HepG2 (cell line): ENCODE results near the gene HDLBP. TPM values are rescaled to one million over a fixed set of nuclear protein-coding genes. Genes with fewer than 3 reads are reported as not detected.

Experiments used
- CEBPG ChIP-seq: IDR thresholded peaks from 2 replicates; pipeline ENCODE4 v1.6.1; 2016
- HIC2 ChIP-seq: sonication (generic); formaldehyde crosslinking; IDR thresholded peaks from 2 replicates; pipeline ENCODE4 v1.9.0; 2022; ENCODE audit warnings: low read depth, missing genetic modification reagents
- PHF20 ChIP-seq: sonication (generic); formaldehyde crosslinking; IDR thresholded peaks from 2 replicates; pipeline ENCODE4 v1.5.0; 2020; ENCODE audit warnings: mild to moderate bottlenecking, missing genetic modification reagents
- SALL1 ChIP-seq: sonication (generic); formaldehyde crosslinking; IDR thresholded peaks from 2 replicates; pipeline ENCODE4 v1.8.0; 2022; ENCODE audit warnings: mild to moderate bottlenecking, missing genetic modification reagents
- THRA ChIP-seq: sonication (generic); formaldehyde crosslinking; IDR thresholded peaks from 2 replicates; pipeline ENCODE4 v1.4.0; 2020; ENCODE audit warnings: missing genetic modification reagents, borderline replicate concordance
- YEATS2 ChIP-seq: sonication (generic); formaldehyde crosslinking; IDR thresholded peaks from 2 replicates; pipeline ENCODE4 v1.4.0; 2020; ENCODE audit warnings: missing genetic modification reagents, borderline replicate concordance
- ZNF20 ChIP-seq: sonication (generic); formaldehyde crosslinking; IDR thresholded peaks from 2 replicates; pipeline ENCODE4 v1.4.0; 2020; ENCODE audit warnings: mild to moderate bottlenecking, moderate library complexity, missing genetic modification reagents
- ZNF234 ChIP-seq: sonication (generic); formaldehyde crosslinking; conservative IDR thresholded peaks from 2 replicates; pipeline ENCODE4 v1.5.1; 2020; ENCODE audit warnings: mild to moderate bottlenecking, missing genetic modification reagents
- ZNF296 ChIP-seq: sonication (generic); formaldehyde crosslinking; conservative IDR thresholded peaks from 2 replicates; pipeline ENCODE4 v1.5.0; 2020; ENCODE audit warnings: mild to moderate bottlenecking, missing genetic modification reagents
- ZNF772 ChIP-seq: sonication (generic); formaldehyde crosslinking; IDR thresholded peaks from 2 replicates; pipeline ENCODE4 v1.5.0; 2020; ENCODE audit warnings: mild to moderate bottlenecking, missing genetic modification reagents
- polyA plus RNA-seq, 8 experiments: library from polyadenylated mRNA; depleted of rRNA in 3 of 8; stranded (reverse) in 7 of 8; unstranded in 1 of 8; fragments of >200 nt; fragmentation: Illumina TruSeq in 4 of 8; extraction: Trizol in 4 of 8; gene quantifications; 2 replicates each; pipeline versions ENCODE4 v1.2.1 to v1.2.3, GENCODE V29; 2011 to 2016; ENCODE audit warnings: low read depth in 4 of 8, missing spikeins in 1 of 8, mixed read lengths in 1 of 8; ENCODE audit not compliant: insufficient read depth in 1 of 8
- total RNA-seq, 5 experiments: library from RNA; depleted of rRNA; stranded (reverse); fragments of >200 nt; fragmentation: Illumina TruSeq; extraction: Trizol; gene quantifications; 2 replicates each; pipeline ENCODE4 v1.2.3, GENCODE V29; 2016; ENCODE audit warnings: low read depth in 1 of 5
- TF ChIP-seq, protein P1 (sequence below): sonication (generic); formaldehyde crosslinking; IDR thresholded peaks from 2 replicates; pipeline ENCODE4 v1.8.0; 2023; ENCODE audit warnings: mild to moderate bottlenecking, missing genetic modification reagents
- TF ChIP-seq, protein P2 (sequence below): sonication (generic); formaldehyde crosslinking; IDR thresholded peaks from 2 replicates; pipeline ENCODE4 v1.4.0; 2020; ENCODE audit warnings: low read depth, mild to moderate bottlenecking, missing genetic modification reagents
- TF ChIP-seq, protein P3 (sequence below): sonication (generic); formaldehyde crosslinking; IDR thresholded peaks from 2 replicates; pipeline ENCODE4 v1.4.0; 2020; ENCODE audit warnings: mild to moderate bottlenecking, missing genetic modification reagents

HDLBP gene
- total and polyA plus RNA-seq, 2 of the 13 experiments (the other 11 are each of a cell fraction or from before 2014, with no cell fraction given) = 464 to 707 TPM

GRCh38 chr2:241224018-241224850, 91.2 kb downstream of the HDLBP start (continued):
- peak; percentile 76; the same call in 1 of the 2 replicates for TF ChIP-seq ZNF772 (CRISPR knock-in tag)
- no peak for TF ChIP-seq ZNF20 (CRISPR knock-in tag)
- TF ChIP-seq, protein P1, sequence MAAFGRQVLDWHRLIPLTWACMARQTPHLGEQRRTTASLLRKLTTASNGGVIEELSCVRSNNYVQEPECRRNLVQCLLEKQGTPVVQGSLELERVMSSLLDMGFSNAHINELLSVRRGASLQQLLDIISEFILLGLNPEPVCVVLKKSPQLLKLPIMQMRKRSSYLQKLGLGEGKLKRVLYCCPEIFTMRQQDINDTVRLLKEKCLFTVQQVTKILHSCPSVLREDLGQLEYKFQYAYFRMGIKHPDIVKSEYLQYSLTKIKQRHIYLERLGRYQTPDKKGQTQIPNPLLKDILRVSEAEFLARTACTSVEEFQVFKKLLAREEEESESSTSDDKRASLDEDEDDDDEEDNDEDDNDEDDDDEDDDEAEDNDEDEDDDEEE = peak; percentile 24; the same call in 1 of the 2 replicates
- no peak; the same call in 1 of the 2 replicates for TF ChIP-seq HIC2
- TF ChIP-seq PHF20 (CRISPR knock-in tag) = no peak
- peak; percentile 98 for TF ChIP-seq ZNF296 (CRISPR knock-in tag)
- TF ChIP-seq, protein P2, sequence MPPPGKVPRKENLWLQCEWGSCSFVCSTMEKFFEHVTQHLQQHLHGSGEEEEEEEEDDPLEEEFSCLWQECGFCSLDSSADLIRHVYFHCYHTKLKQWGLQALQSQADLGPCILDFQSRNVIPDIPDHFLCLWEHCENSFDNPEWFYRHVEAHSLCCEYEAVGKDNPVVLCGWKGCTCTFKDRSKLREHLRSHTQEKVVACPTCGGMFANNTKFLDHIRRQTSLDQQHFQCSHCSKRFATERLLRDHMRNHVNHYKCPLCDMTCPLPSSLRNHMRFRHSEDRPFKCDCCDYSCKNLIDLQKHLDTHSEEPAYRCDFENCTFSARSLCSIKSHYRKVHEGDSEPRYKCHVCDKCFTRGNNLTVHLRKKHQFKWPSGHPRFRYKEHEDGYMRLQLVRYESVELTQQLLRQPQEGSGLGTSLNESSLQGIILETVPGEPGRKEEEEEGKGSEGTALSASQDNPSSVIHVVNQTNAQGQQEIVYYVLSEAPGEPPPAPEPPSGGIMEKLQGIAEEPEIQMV (CRISPR knock-in tag) = peak; percentile 91
- peak; percentile 66 for TF ChIP-seq SALL1
- TF ChIP-seq THRA (CRISPR knock-in tag) = peak; percentile 54; the same call in 1 of the 2 replicates
- TF ChIP-seq, protein P3, sequence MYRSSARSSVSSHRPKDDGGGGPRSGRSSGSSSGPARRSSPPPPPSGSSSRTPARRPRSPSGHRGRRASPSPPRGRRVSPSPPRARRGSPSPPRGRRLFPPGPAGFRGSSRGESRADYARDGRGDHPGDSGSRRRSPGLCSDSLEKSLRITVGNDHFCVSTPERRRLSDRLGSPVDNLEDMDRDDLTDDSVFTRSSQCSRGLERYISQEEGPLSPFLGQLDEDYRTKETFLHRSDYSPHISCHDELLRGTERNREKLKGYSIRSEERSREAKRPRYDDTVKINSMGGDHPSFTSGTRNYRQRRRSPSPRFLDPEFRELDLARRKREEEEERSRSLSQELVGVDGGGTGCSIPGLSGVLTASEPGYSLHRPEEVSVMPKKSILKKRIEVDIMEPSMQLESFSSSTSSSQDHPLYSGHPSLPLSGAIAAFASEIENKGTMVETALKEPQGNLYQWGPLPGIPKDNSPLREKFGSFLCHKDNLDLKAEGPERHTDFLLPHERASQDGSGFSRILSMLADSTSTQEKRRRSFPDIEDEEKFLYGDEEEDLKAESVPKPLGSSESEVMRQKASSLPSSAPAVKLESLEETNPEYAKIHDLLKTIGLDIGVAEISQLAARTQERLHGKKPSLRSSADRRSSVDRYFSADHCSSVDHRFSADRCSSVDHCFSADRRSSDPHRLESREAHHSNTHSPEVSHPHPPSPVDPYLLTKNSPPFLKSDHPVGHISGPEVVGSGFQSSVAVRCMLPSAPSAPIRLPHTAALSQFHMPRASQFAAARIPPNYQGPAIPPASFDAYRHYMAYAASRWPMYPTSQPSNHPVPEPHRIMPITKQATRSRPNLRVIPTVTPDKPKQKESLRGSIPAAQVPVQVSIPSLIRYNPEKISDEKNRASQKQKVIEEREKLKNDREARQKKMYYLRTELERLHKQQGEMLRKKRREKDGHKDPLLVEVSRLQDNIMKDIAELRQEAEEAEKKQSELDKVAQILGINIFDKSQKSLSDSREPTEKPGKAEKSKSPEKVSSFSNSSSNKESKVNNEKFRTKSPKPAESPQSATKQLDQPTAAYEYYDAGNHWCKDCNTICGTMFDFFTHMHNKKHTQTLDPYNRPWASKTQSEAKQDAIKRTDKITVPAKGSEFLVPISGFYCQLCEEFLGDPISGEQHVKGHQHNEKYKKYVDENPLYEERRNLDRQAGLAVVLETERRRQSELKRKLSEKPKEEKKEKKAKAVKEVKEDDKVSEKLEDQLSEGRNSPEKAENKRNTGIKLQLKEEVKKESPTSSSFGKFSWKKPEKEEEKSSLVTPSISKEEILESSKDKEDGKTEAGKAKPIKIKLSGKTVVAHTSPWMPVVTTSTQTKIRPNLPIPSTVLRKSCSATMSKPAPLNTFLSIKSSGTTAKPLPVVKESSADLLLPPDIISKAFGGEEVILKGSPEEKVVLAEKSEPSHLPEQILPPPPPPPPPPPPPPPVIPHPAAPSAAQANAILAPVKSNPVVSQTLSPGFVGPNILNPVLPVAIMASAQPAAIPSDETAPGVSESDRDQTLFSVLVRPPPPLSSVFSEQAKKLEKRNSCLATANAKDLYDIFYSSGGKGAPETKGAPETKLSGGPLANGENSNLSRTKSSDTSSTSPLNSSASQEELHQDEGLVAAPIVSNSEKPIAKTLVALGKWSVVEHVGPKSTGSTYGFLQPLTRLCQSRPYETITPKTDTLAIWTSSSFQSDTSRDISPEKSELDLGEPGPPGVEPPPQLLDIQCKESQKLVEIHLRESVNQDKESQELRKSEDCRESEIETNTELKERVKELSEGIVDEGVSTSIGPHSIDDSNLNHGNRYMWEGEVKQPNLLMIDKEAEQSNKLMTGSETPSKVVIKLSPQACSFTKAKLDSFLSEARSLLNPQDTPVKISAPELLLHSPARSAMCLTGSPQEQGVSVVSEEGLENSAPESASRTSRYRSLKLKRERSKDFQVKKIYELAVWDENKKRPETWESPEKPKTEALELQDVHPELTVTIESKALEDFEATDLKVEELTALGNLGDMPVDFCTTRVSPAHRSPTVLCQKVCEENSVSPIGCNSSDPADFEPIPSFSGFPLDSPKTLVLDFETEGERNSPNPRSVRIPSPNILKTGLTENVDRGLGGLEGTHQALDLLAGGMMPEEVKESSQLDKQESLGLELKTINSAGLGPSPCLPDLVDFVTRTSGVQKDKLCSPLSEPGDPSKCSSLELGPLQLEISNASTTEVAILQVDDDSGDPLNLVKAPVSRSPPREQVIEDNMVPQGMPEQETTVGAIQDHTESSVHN (CRISPR knock-in tag) = peak; percentile 37; the same call in 1 of the 2 replicates
- no peak for TF ChIP-seq ZNF234 (CRISPR knock-in tag)
- no peak; the same call in 1 of the 2 replicates for TF ChIP-seq CEBPG (CRISPR knock-in tag)
- no peak for TF ChIP-seq YEATS2
